GM18861 (cell line): Measurements from ENCODE around the gene TLL2.

Experiments used
- ATAC-seq: cut with Tn5 transposase; IDR thresholded peaks from one replicate; pipeline ENCODE4 v1.9.1; 2021; ENCODE audit not compliant: unreplicated experiment

The TLL2 gene

DNA sequence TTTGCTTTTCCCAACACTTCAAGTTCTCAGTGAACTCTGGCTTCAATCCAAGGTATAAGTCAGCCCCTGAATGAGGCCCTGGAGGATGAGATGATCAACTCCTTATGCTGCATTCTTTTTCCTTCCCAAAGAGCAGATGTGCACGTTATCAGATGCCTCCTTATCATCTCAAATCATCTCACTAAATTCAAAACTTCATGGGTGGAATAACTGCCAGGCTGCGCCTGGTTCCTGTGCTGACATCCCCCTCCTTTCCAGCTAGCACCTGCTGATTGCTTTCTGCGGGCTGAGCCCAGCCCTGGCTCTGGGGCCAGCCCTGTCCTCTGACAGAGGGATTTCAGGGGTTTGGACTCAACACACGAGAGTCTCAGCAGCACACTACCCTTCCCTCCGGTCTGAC is 44.9 kb downstream of the TLL2 start:
- no peak for ATAC-seq

- ATAC-seq: no peak
These were observed 48.1 kb downstream of the TLL2 start for GRCh38 chr10:96465599-96465998.

- no peak for ATAC-seq
These were observed 50.2 kb downstream of the TLL2 start for GRCh38 chr10:96463562-96463961.

GRCh38 chr10:96462606-96463151 is 51.0 kb downstream of the TLL2 start:
- no peak for ATAC-seq

GRCh38 chr10:96460316-96460715 is 53.4 kb downstream of the TLL2 start:
- ATAC-seq: no peak

- no peak for ATAC-seq
These were observed 56.4 kb downstream of the TLL2 start for GRCh38 chr10:96457341-96457740.

GRCh38 chr10:96456296-96456840 is 57.4 kb downstream of the TLL2 start:
- no peak for ATAC-seq

- ATAC-seq: no peak
These were observed 59.7 kb downstream of the TLL2 start for GRCh38 chr10:96453856-96454583.

DNA sequence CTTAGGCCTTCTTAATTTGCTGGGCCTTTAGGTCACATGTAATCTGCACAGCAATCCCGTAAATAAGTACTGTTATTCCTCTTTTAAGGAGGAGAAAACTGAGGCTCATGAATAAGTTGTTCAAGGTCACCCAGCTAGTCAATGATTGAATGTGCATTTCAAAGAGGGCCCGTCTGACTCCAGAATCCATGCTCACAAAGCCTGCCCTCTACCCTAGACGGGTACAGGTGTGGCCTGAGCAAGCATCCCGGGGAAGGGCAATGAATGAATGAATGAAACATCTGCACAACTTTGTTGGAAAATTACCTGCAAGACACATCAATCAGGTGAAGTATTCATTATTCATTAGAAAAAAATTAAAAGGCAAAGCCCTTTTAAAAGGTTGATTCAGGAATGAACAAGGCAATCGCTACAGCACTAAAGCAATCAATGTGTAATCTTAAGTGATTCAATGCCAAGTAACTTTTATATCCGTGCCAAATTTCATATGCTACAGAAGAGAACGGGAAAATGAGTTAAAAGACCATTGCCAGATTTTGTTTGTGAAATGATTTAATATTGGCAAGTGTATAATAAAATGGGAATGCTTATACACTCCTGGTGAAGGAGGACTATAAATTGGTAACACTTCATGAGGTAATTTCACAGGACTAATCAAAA is 61.1 kb downstream of the TLL2 start:
- ATAC-seq: no peak

- no peak for ATAC-seq
These were observed 63.1 kb downstream of the TLL2 start for GRCh38 chr10:96450529-96451207.

GRCh38 chr10:96448558-96448957 is 65.2 kb downstream of the TLL2 start:
- no peak for ATAC-seq

DNA sequence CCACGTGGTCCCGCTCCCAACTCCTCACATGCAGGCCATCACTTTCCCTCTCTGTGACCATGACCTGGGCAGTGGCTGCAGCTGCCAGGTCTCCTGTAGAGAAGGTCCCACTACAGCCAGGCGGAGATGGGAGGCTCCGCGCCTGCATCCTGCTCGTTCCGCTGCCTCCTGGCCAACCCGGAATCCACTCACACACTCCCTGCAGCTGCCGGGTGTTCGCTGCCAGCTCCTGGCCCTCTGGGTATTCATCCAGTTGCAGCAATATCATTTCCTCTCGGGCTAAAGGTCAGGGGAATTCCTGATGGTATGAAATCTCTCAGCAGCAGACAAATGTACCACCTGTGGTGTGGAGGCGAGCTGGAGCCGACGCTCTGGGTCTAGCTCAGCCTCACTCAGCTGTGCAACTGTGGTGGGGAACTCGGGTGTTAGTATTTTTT is 65.7 kb downstream of the TLL2 start:
- no peak for ATAC-seq

DNA sequence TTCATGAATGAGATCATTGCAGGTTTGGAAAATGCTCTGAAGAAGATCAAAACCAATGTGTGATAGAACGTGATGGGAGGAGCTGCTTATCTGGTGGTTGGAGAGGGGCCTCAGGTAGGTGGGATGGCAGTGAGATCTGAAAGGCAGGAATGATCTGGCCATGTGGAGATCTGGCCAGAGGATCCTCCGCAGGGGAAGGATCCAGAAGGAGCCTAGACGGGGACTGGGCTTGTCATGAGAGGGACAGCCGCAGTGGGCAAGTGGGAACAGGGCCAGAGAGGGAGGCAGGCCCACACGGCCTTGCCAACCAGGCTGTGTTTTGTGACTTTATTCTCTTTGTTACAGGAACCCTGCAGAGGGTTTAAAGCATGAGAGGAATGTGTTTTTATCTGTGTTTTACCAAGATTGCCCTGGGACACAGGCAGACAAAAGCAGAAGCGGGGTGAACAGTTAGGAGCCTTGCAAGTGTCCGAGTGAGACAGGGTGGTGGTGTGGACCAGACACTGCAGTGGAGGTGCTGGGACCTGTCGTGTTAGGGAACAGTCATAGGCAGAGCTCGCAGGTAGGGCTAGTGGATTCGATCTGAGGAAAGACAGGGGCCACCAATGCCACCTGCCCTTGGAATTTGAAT is 66.6 kb downstream of the TLL2 start:
- no peak for ATAC-seq

DNA sequence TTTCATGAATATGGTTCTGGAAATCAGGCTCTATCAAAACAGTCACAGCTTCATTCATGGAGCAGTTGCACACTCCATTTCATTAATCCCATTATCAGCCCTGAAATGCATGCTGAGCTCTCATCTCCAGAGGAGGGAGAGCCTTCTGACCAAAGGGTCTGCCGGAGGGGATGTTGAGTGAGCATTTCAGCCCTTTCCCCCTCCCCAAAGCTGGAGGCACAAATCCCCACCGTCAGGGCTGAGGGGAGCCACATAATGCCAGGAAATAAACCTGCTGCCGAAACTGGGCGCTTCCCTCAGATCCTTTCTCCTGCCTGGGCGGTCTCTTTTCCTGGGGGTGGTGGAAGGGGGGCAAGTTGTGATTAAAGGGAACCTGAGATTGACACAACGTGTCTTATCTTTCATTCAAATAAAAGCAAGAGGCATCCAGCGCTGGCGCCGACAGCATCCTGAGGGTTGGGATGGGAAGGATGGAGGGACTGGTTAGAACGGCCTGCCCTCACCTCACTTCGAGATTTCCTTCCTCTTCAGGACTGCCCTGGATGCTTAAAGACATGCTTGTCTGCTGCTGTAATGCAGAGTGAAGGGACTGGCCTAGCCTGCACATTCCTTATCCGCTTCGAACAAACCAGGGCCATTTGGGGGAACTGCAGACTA is 71.6 kb downstream of the TLL2 start:
- no peak for ATAC-seq

DNA sequence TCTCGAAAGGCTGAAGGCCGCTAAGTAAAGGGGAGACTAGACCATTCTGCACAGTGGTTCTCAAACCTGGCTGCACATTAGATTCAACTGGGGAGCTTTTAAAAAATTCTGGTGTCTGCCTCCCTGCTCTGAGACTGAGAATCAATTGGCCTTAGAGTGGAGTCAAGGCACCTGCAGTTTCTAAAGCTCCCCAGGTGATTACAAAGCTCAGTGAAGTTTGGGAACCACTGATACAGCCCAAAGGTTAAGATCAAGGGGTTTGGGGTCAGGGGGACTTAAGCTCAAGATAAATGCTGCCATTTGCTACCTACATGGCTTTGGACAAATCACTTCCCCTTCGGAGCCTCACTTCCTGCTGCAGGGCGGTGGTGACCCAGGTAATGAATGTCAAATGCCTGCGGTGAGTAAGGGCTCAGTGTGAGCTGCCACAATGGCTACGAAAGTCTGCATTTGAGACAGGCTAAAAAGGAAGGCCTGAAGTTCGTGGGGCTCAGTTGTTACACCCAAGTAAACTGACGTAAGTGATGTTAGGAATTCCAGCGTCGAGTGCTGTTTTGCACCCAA is 72.3 kb downstream of the TLL2 start:
- no peak for ATAC-seq

DNA sequence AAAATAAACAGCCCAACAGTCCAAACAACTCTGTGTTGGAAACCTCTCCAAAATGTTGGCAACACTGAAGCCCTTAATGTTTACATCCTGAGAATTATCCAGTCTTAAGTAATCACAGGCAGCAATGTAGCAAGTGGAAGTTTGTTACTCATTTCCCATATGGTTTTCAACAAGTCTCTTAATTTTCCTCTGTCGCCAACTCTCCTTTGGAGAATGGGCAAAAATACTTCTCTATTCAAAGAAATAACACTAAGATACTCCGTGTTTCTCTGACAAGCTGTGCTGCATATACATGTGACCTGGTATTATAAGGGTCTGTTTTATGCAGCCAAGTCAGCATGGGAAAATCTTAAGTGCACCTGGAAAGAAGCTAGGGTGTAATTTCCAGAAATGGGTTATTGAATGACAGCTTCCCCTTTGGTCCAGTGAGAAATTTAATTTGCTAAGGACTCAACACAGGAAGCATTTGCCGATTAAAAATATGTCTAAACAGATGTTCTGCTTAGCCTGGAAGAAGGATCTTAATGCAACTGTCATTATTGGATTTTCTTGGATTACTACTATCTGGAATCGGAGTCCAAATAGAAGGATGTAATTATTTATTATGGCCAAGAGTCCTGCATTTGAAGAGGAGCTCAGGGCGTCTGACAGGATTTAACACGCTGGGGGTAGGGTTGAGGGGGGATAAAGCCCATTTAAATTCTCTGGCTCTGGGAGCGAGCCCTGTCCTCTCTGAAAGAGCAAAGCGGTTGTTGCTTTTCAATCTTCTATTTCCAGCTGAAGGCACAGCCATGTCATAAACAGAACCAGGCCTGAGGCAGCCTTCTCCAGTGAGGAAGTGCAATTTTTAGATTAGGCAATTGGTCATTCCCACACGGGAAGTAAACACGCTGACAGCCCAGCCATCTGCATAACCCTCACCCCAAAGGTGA is 73.1 kb downstream of the TLL2 start:
- ATAC-seq: no peak

- no peak for ATAC-seq
These were observed 74.0 kb downstream of the TLL2 start for GRCh38 chr10:96439725-96440124.

DNA sequence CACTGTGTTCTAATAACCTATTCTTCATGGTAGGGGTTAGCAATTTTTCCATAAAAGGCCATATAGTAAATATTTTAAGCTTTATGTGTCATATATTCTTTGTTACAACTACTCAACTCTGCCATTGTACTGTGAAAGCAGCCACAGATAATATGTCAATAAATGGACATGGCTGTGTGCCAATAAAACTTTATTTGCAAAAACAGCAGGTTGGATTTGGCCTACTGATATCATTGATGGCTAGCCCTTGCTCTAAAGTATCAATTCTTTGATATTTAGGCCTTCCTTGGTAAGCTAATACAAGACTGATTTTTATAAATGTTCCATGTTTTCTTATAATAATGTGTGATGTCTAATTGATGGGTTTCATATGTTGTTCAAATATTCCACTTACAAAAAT is 77.7 kb downstream of the TLL2 start:
- no peak for ATAC-seq
